ENCODE results near the gene TOR1A. TPM values are rescaled to one million over a fixed set of nuclear protein-coding genes. Genes with fewer than 3 reads are reported as not detected.

TOR1A gene
- total RNA-seq (ENCODE audit: low replicate concordance), result 28.5 and 36.2 TPM in 2 replicates
- long read RNA-seq, transcript TOR1A-201 (5 exons, 2,076 nt), result major isoform, 190 of 207 reads
- long read RNA-seq, partial matches to known transcripts, result 10 of 207 reads
- long read RNA-seq, other reads (novel, unspliced or antisense), result 6 of 207 reads

DNA sequence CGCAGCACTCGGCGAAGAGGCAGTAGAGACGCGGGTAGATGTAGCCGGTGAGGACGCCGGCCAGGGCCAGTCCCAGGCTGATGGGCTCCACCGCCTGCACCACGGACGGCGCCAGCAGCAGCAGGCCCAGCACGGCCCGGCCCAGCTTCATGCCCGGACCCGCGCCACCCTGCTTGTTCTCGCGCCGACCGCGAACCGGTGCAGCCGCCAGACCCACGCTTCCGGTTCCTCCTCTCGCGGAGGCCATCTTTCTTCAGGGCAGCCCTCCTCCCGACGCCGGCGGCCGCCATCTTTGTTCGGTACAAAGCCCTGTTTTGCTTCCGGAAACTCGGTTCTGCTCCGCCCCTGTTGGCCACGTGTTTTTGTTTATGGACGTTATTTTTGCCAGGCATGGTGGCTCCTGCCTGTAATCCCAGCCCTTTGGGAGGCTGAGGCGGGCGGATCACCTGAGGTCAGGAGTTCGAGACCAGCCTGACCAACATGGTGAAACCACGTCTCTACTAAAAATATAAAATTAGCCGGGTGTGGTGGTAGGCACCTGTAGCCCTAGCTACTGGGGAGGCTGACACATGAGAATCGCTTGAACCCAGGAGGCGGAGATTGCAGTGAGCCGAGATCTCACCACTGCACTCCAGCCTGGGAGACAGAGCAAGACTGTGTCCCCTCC lies at the start of gene TOR1A:
TSS of gene TOR1A (minus strand) at position 202 of the 667 bp plus-strand sequence. CDS start at position 151, 51 bp downstream.
- no peaks in the 10 kb centered on the region for H3K9me3 Mint-ChIP-seq
- H3K27ac Mint-ChIP-seq, result peak within 1 kb of the TSS; percentile 74
- peak within 1 kb of the TSS; percentile 92 for H3K4me3 Mint-ChIP-seq
- H3K4me1 Mint-ChIP-seq (ENCODE audit: unreplicated experiment), result peaks cover 10% of the 10 kb centered on the region
- no peaks in the 10 kb centered on the region for H3K27me3 Mint-ChIP-seq
- TF ChIP-seq, protein P1, sequence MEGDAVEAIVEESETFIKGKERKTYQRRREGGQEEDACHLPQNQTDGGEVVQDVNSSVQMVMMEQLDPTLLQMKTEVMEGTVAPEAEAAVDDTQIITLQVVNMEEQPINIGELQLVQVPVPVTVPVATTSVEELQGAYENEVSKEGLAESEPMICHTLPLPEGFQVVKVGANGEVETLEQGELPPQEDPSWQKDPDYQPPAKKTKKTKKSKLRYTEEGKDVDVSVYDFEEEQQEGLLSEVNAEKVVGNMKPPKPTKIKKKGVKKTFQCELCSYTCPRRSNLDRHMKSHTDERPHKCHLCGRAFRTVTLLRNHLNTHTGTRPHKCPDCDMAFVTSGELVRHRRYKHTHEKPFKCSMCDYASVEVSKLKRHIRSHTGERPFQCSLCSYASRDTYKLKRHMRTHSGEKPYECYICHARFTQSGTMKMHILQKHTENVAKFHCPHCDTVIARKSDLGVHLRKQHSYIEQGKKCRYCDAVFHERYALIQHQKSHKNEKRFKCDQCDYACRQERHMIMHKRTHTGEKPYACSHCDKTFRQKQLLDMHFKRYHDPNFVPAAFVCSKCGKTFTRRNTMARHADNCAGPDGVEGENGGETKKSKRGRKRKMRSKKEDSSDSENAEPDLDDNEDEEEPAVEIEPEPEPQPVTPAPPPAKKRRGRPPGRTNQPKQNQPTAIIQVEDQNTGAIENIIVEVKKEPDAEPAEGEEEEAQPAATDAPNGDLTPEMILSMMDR (conservative IDR thresholded peaks at IDR 0.05), result no peak
- peaks cover 5% of the 10 kb centered on the region for H3K36me3 Mint-ChIP-seq
- peak; percentile 92 for DNase-seq (ENCODE audit: extremely low spot score, unreplicated experiment)

DNA sequence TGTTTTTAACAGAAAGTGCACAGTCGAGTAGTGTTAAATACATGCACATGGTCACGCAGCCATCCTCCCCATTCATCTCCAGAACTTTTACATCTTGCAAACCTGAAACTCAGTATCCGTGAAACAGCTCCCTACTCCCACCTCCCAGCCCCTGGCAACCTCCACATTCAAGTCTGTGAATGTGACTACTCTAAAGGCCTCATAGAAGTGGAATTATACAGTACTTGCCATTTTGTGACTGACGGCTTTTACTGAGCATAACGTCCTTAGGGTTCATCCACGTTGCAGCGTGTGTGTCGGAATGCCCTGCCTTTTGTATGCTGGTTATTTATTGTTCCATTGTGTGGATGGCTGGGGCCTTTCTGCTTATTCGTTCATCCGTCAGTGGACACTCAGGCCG lies 47.1 kb upstream of the TOR1A start:
- no peak overlapping the region for H3K27ac Mint-ChIP-seq
- DNase-seq (ENCODE audit: extremely low spot score, unreplicated experiment), result no peak
- TF ChIP-seq, protein P1 (conservative IDR thresholded peaks at IDR 0.05), result no peak
- H3K4me1 Mint-ChIP-seq (ENCODE audit: unreplicated experiment), result no peaks in the 10 kb centered on the region
- H3K9me3 Mint-ChIP-seq, result no peaks in the 10 kb centered on the region
- H3K36me3 Mint-ChIP-seq, result peaks cover 8% of the 10 kb centered on the region
- H3K4me3 Mint-ChIP-seq, result no peak overlapping the region
- no peaks in the 10 kb centered on the region for H3K27me3 Mint-ChIP-seq

DNA sequence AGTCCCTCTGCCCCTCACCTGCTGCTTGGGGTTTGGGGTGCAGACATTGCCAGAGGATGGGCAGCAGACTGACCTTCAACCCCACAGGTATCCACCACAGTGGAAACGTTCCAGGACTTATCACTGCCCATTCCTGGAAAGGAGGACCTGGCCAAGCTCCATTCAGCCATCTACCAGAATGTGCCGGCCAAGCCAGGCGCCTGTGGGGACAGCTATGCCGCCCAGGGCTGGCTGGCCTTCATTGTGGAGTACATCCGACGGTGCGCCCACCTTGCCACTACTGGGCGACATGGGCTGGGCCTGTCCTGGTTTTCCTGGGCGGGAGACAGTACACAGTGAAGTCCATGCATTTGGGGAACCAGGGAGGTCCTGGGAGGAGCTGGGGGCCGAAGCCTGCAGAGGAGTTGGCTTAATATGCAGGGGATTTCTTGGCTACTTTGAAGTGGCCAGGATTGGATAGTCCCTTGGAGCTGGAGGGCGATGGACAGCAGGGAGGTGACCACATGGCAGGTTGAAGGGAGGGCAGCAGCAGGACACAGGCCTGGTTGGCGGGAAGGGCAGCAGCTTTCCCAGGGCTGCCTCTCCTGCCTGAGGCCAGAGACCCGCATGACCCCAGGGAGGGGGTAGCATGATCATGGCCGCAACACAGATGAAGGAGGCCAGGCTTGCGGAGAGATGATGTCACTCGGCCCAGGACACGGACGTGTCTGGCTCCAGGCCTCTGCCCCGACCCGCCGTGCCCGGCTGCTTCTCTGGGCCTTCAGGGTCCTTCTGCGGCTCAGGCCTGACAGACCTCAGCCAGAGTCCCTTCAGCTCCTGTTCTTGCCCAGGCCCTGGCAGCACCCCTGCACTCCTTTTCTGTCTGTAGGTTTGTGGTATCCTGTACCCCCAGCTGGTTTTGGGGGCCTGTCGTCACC lies 45.9 kb upstream of the TOR1A start:
- no peak for DNase-seq (ENCODE audit: extremely low spot score, unreplicated experiment)
- no peak overlapping the region for H3K27ac Mint-ChIP-seq
- TF ChIP-seq, protein P1 (conservative IDR thresholded peaks at IDR 0.05), result no peak
- H3K4me1 Mint-ChIP-seq (ENCODE audit: unreplicated experiment), result no peaks in the 10 kb centered on the region
- H3K9me3 Mint-ChIP-seq, result no peaks in the 10 kb centered on the region
- no peaks in the 10 kb centered on the region for H3K27me3 Mint-ChIP-seq
- no peak overlapping the region for H3K4me3 Mint-ChIP-seq
- H3K36me3 Mint-ChIP-seq, result peaks cover 9% of the 10 kb centered on the region

DNA sequence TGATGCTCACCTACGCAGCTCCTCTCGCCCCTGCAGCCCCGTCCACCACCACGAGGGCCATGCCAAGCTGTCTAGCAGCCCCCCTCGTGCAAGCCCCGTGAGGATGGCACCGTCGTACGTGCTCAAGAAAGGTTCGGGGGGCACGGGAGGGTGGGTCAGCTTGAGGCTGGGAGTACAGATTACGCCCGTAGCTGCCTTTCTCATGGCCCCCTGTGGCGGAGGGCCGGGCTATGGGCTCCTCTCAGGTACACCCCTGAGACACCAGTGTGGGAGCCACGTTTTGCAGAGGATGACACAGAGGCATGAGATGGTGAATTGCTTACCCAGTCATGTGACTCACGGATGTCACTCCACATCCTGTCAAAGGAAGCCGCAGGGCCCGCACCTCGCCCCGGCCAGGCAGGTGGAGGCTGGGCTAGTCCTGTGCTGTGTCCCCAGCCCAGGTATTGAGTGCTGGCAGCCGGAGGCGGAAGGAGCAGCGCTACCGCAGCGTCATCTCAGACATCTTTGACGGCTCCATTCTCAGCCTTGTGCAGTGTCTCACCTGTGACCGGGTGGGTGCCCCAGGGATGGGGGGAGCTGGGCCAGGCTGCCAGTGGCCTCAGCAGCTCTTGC lies 45.0 kb upstream of the TOR1A start:
- Mint-ChIP-seq H3K27ac (no peak overlapping the region), H3K27me3 (no peaks in the 10 kb centered on the region), H3K9me3 (no peaks in the 10 kb centered on the region), H3K4me3 (no peak overlapping the region), H3K36me3 (peaks cover 7% of the 10 kb centered on the region), H3K4me1 (ENCODE audit: unreplicated experiment) (no peaks in the 10 kb centered on the region)
- TF ChIP-seq, protein P1 (conservative IDR thresholded peaks at IDR 0.05), result no peak
- DNase-seq (ENCODE audit: extremely low spot score, unreplicated experiment), result no peak

GRCh38 chr9:129868023-129868871 lies 44.3 kb upstream of the TOR1A start:
- Mint-ChIP-seq H3K9me3 (no peaks in the 10 kb centered on the region), H3K27me3 (no peaks in the 10 kb centered on the region), H3K4me1 (ENCODE audit: unreplicated experiment) (no peaks in the 10 kb centered on the region), H3K27ac (no peak overlapping the region), H3K36me3 (peaks cover 12% of the 10 kb centered on the region), H3K4me3 (no peak overlapping the region)
- TF ChIP-seq, protein P1 (conservative IDR thresholded peaks at IDR 0.05), result no peak
- no peak for DNase-seq (ENCODE audit: extremely low spot score, unreplicated experiment)

Measured in type B pancreatic cell (in vitro differentiated cells).